Vein endothelial cell (primary cell): ENCODE data around the gene WRNIP1. TPM values are rescaled to one million over a fixed set of nuclear protein-coding genes. Genes with fewer than 3 reads are reported as not detected.

ENCODE experiments used
- total RNA-seq: library from RNA; depleted of rRNA; stranded (reverse); fragments of >200 nt; gene quantifications from 2 replicates; pipeline ENCODE4 v1.2.3, GENCODE V29; 2012

WRNIP1 gene
- 46.0 and 55.9 TPM in 2 replicates for total RNA-seq

DNA sequence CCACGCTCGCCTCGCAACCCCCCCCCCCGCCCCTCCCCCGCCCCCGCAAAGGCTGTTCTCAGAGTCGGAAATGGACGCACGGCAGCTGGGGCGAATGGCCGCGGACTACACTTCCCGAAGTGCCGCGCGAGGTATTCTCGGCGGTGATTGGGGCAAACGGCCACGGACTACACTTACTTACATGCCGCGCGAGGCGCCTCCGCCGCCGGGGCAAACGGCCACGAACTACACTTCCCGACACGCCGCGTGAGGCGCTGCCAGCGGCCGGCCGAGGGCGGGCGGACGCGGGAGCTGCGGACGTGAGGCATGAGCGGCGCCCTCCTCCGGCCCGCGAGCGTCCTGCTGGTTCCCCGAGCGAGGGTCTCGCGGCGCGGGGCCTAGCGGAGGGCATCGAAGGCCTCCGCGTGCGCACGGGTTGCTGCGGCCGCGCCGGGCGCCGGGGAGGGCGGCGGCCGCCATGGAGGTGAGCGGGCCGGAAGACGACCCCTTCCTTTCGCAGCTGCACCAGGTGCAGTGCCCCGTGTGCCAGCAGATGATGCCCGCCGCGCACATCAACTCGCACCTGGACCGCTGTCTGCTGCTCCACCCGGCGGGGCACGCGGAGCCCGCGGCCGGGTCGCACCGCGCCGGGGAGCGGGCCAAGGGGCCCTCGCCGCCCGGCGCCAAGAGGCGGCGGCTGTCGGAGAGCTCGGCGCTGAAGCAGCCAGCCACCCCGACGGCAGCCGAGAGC lies at the start of gene WRNIP1:
Gene WRNIP1 (plus strand): TSS at position 228 of the 730 bp plus-strand sequence. CDS start 230 bp downstream, at position 458.

DNA sequence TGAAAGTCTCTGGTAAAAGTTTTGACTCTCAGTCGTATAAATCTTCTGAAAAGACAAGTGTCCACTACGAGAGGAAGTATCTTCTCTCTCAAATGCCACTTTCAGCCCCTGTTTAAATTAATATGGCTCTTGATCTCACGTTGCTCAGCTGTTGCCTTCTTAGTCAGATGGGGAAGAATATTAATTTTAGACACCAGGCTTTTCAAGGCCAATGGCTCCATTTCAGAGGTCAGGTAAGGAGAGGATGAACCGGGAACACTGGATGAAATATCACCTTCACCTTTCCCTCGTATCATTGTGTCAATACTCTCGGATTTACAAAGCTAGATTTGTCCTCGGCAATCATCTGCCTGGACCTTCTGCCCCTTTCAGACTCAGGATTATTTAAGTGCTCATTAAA lies 14.4 kb upstream of the WRNIP1 start, which contains the start of gene MYLK4:
Gene MYLK4 (minus strand): TSS at position 91 of the 400 bp plus-strand sequence. CDS start 1,628 bp downstream, outside the sequence.

Other genes with a start within 250 kb of the WRNIP1 start
- gene MYLK4, start 14.5 kb upstream of the WRNIP1 start, total RNA-seq, result 0.65 and 1.1 TPM in 2 replicates
- 23.2 and 29.7 TPM in 2 replicates for gene SERPINB1, start 76.5 kb downstream of the WRNIP1 start, total RNA-seq
- 130 and 141 TPM in 2 replicates for gene SERPINB9, start 137.9 kb downstream of the WRNIP1 start, total RNA-seq
- 134 and 139 TPM in 2 replicates for gene SERPINB6, start 206.2 kb downstream of the WRNIP1 start, total RNA-seq
- 16.1 and 18.6 TPM in 2 replicates for gene NQO2, start 234.5 kb downstream of the WRNIP1 start, total RNA-seq